NCI-H1436 treated with DMSO at 0.1 percent for 48 hours (cell line): Measurements from ENCODE around the gene PARP9.

Experiments
- DNase-seq: peaks from one replicate; lab custom pipeline; 2025; lab: John Stamatoyannopoulos, UW

PARP9 gene

GRCh38 chr3:122484985-122485384, 79.1 kb downstream of the PARP9 start:
- no peak for DNase-seq

GRCh38 chr3:122481390-122481789, 82.7 kb downstream of the PARP9 start:
- DNase-seq = no peak
